G401 (cell line): ENCODE data around the gene BCL2L1. TPM values are rescaled to one million over a fixed set of nuclear protein-coding genes. Genes with fewer than 3 reads are reported as not detected.

Experiments used
- DNase-seq: peaks from one replicate; pipeline ENCODE4 v3.0.0-alpha.2; 2015; ENCODE audit warnings: low spot score
- in situ Hi-C: cut with HindIII; loops from 2 replicates; pipeline ENCODE4 v1.10.0; 2016; ENCODE audit warnings: low sequenced_read_pairs, mixed read lengths
- total RNA-seq: library from RNA; depleted of rRNA; stranded (reverse); fragments of >200 nt; shearing (Covaris generic); gene quantifications from 2 replicates; pipeline ENCODE4 v1.2.3, GENCODE V29; 2014

Gene BCL2L1
- total RNA-seq, 1 experiment from 2014 or later = 104 TPM

DNA sequence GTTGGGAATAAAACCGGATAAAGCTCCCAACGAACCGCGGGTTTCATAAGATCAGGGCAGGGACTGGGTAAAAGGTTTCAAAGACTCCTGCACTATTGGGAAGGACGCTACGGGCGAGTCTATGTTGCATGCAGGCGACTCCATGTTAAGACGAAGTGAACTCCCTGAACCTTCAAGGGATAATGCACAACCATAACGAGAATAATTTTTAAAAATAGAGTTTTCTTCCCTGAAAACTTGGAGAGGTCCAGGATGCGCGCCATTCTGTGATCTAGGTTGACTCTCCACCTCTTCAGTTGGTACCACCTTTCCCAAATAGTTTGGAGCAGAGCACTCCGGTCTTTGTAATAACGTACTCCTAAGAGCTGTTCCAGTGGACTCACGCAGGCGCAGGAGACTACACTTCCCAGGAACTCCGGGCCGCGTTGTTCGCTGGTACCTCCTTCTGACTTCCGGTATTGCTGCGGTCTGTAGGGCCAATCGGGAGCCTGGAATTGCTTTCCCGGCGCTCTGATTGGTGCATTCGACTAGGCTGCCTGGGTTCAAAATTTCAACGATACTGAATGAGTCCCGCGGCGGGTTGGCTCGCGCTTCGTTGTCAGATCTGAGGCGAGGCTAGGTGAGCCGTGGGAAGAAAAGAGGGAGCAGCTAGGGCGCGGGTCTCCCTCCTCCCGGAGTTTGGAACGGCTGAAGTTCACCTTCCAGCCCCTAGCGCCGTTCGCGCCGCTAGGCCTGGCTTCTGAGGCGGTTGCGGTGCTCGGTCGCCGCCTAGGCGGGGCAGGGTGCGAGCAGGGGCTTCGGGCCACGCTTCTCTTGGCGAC lies 16.3 kb upstream of the BCL2L1 start, which contains the start of gene TPX2:
TPX2 (plus strand) TSS at position 562 of the 821 bp plus-strand sequence. CDS start 18,187 bp downstream, outside the sequence.
- in situ Hi-C loops = no loop called here
- DNase-seq = peak; percentile 99

GRCh38 chr20:31731321-31731717 lies 8.7 kb upstream of the BCL2L1 start:
- in situ Hi-C loops = no loop called here
- DNase-seq = no peak

- DNase-seq = peak; percentile 96
- in situ Hi-C loops = no loop called here
Measured at GRCh38 chr20:31723319-31724078, 831 bp upstream of the BCL2L1 start.

DNA sequence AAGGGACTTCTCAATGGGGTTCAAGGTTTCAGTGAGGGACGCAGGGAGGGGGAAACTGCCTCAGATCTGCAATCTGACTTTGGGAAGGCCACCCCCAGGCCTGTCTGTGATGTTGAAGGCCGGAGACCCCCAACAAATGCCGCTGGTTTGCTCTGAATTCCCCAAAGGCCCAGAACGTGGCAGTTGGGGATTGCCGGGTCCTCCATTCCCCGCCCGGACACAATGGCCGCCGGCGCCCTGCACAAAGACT lies 326 bp upstream of the BCL2L1 start:
- in situ Hi-C loops = no loop called here

GRCh38 chr20:31721408-31722256 lies 1.0 kb downstream of the BCL2L1 start:
- in situ Hi-C loops = no loop called here
- DNase-seq = peak; percentile 59

More for the DNA sequence above, 326 bp upstream of the BCL2L1 start:
- DNase-seq = no peak

- DNase-seq = no peak
- in situ Hi-C loops = no loop called here
Measured at GRCh38 chr20:31720486-31721407, 1.9 kb downstream of the BCL2L1 start.

- in situ Hi-C loops = no loop called here
- DNase-seq = no peak
Measured at GRCh38 chr20:31719644-31720485, 2.8 kb downstream of the BCL2L1 start.

DNA sequence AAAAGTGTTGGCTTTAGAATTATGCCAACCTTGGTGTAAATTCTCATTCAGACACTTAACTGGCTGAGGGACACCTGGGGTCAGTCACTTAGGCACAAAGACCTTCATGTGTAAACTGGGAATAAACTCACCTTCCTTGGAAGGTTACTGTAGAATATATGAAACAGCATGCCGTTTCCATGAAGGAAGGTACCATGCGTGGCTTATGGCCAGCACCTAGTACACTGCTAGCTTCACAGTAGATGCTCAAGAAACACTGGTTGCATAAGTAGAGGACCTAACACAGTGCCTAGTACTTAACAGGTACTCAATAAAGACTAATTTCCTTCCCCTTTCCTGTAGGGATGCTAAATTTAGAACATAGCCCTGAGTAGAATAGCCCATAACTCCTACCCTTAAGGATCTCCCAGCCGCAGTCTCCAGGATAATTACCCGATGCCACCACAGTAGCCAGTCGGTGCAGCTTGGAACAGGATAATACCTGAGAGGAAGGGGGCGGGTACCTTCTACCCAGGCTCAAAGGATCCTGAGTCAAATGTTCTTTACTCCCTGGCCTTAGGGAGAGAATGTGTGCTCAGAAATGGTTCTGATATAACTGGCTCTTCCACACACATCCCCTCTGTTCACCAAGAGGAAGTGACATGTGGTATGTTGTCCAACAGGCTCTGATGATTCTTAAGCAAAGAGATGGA lies 3.6 kb downstream of the BCL2L1 start:
- DNase-seq = peak; percentile 61
- in situ Hi-C loops = no loop called here

DNA sequence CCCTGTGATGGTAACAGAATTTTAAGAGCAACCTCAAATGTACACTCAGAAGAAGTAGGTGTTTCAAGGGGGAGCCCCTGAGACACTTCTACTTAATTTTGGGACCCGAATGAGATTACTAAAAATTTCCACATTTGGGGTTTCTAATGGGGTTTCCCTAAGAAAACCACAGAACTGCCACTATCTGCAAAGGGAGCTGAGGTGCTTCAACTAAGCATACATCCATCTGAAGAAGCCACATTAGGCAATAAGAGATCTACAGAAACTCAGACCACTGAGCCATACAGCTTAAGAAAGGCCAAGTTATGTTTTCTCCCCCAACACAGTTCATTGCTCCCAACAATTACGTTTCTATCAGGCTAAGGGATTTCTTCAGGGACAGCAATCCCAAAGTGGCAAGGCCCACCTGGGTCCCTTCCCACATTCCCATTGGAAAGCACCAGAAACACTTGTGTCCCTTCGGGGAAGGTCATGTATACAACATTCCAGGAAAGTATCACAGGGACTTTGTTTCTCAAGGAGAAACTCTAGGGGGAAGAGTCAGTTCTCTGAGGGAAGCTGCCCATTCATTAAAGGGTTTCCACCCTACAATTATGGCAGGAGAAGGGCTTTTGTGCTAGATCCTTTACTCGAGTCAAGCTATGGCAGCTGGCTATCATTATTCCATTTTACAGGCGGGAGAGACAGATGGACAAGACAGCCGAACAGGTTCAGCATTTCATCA lies 5.0 kb downstream of the BCL2L1 start:
- DNase-seq = no peak
- in situ Hi-C loops = no loop called here

GRCh38 chr20:31716818-31717477 lies 5.7 kb downstream of the BCL2L1 start:
- in situ Hi-C loops = no loop called here
- no peak for DNase-seq

- in situ Hi-C loops = no loop called here
- DNase-seq = no peak
Measured at GRCh38 chr20:31716351-31716750, 6.3 kb downstream of the BCL2L1 start.

- in situ Hi-C loops = no loop called here
- no peak for DNase-seq
Measured at GRCh38 chr20:31715766-31716165, 6.9 kb downstream of the BCL2L1 start.

GRCh38 chr20:31713312-31714273 lies 9.1 kb downstream of the BCL2L1 start:
- DNase-seq = no peak
- in situ Hi-C loops = no loop called here

GRCh38 chr20:31712564-31713311 lies 9.9 kb downstream of the BCL2L1 start:
- in situ Hi-C loops = no loop called here
- peak; percentile 64 for DNase-seq
